H9 (cell line): ENCODE results near the gene PPFIA2. TPM values are rescaled to one million over a fixed set of nuclear protein-coding genes. Genes with fewer than 3 reads are reported as not detected.

Experiments
- DNase-seq: peaks from one replicate; pipeline ENCODE4 v3.0.0-alpha.2; 2017
- H2AFZ ChIP-seq: one replicate; pipeline ENCODE4 v1.6.1; 2013; ENCODE audit warnings: mild to moderate bottlenecking, low read length, control low read depth, moderate library complexity
- H2AK5ac ChIP-seq: 2 replicates; pipeline ENCODE4 v1.6.1; 2013; ENCODE audit warnings: low read length, control low read depth, mixed read lengths; ENCODE audit not compliant: insufficient read length
- H2BK120ac ChIP-seq: one replicate; pipeline ENCODE4 v1.6.1; 2013; ENCODE audit warnings: low read depth, mild to moderate bottlenecking, low read length, control low read depth, inconsistent platforms; ENCODE audit not compliant: poor library complexity, severe bottlenecking
- H2BK12ac ChIP-seq: 2 replicates; pipeline ENCODE4 v1.6.1; 2013; ENCODE audit warnings: low read length, control low read depth, mixed read lengths, low read depth; ENCODE audit not compliant: insufficient read length
- H2BK15ac ChIP-seq: 2 replicates; pipeline ENCODE4 v1.6.1; 2013; ENCODE audit warnings: low read depth, low read length, control low read depth
- H2BK20ac ChIP-seq: one replicate; pipeline ENCODE4 v1.6.1; 2013; ENCODE audit warnings: low read depth, mild to moderate bottlenecking, low read length, control low read depth, inconsistent platforms; ENCODE audit not compliant: poor library complexity, severe bottlenecking
- H2BK5ac ChIP-seq: 2 replicates; pipeline ENCODE4 v1.6.1; 2013; ENCODE audit warnings: low read length, control low read depth, mixed read lengths; ENCODE audit not compliant: insufficient read length
- H3K14ac ChIP-seq: 2 replicates; pipeline ENCODE4 v1.6.1; 2013; ENCODE audit warnings: low read length, control low read depth; ENCODE audit not compliant: insufficient read depth
- H3K18ac ChIP-seq: 2 replicates; pipeline ENCODE4 v1.6.1; 2013; ENCODE audit warnings: low read depth, mild to moderate bottlenecking, mixed read lengths, low read length, control low read depth; ENCODE audit not compliant: insufficient read length
- H3K23ac ChIP-seq: 2 replicates; pipeline ENCODE4 v1.6.1; 2013; ENCODE audit warnings: low read length, control low read depth, mixed read lengths, low read depth; ENCODE audit not compliant: insufficient read length
- H3K23me2 ChIP-seq: 2 replicates; pipeline ENCODE4 v1.6.1; 2013; ENCODE audit warnings: low read depth, mild to moderate bottlenecking, mixed read lengths, low read length, control low read depth; ENCODE audit not compliant: insufficient read length, poor library complexity, severe bottlenecking
- H3K27ac ChIP-seq: 2 replicates; pipeline ENCODE4 v1.5.1; 2013; ENCODE audit warnings: low read length, control low read depth, mixed read lengths, low read depth; ENCODE audit not compliant: insufficient read length
- H3K27me3 ChIP-seq: 2 replicates; pipeline ENCODE4 v1.6.1; 2013; ENCODE audit warnings: low read length, control low read depth, inconsistent platforms; ENCODE audit not compliant: insufficient read depth
- H3K4ac ChIP-seq: 2 replicates; pipeline ENCODE4 v1.6.1; 2013; ENCODE audit warnings: low read depth, mild to moderate bottlenecking, control low read depth, inconsistent platforms, low read length, moderate library complexity
- H3K4me1 ChIP-seq: 2 replicates; pipeline ENCODE4 v1.6.1; 2013; ENCODE audit warnings: low read length, control low read depth, inconsistent platforms; ENCODE audit not compliant: insufficient read depth
- H3K4me2 ChIP-seq: 2 replicates; pipeline ENCODE4 v1.6.1; 2013; ENCODE audit warnings: low read length, control low read depth, mixed read lengths; ENCODE audit not compliant: insufficient read length, insufficient read depth
- H3K56ac ChIP-seq: 2 replicates; pipeline ENCODE4 v1.6.1; 2013; ENCODE audit warnings: low read depth, mild to moderate bottlenecking, mixed read lengths, low read length, control low read depth; ENCODE audit not compliant: insufficient read length
- H3K79me1 ChIP-seq: 2 replicates; pipeline ENCODE4 v1.6.1; 2013; ENCODE audit warnings: low read depth, mild to moderate bottlenecking, moderate library complexity, low read length, control low read depth, inconsistent platforms; ENCODE audit not compliant: insufficient read depth, poor library complexity, severe bottlenecking
- H3K79me2 ChIP-seq: 2 replicates; pipeline ENCODE4 v1.6.1; 2013; ENCODE audit warnings: low read length, control low read depth, inconsistent platforms; ENCODE audit not compliant: insufficient read depth
- H3K9ac ChIP-seq: 2 replicates; pipeline ENCODE4 v1.6.1; 2013; ENCODE audit warnings: low read length, control low read depth, mixed read lengths; ENCODE audit not compliant: insufficient read length; ENCODE audit errors: extremely low read depth
- H3K9me3 ChIP-seq: one replicate; pipeline ENCODE4 v1.6.1; 2013; ENCODE audit warnings: low read depth, low read length, inconsistent platforms; ENCODE audit not compliant: control insufficient read depth
- H3T11ph ChIP-seq: one replicate; pipeline ENCODE4 v1.6.1; 2013; ENCODE audit warnings: mild to moderate bottlenecking, low read length, control low read depth, inconsistent platforms
- H4K20me1 ChIP-seq: one replicate; pipeline ENCODE4 v1.6.1; 2013; ENCODE audit not compliant: control insufficient read depth, insufficient read length, insufficient read depth
- H4K5ac ChIP-seq: 2 replicates; pipeline ENCODE4 v1.6.1; 2013; ENCODE audit warnings: low read depth, mild to moderate bottlenecking, mixed read lengths, low read length, control low read depth; ENCODE audit not compliant: insufficient read length
- H4K8ac ChIP-seq: replicated peaks from 2 replicates; pipeline ENCODE4 v1.6.1; 2013; ENCODE audit warnings: low read length, control low read depth, mixed read lengths, low read depth; ENCODE audit not compliant: insufficient read length
- H4K91ac ChIP-seq: 2 replicates; pipeline ENCODE4 v1.6.1; 2013; ENCODE audit warnings: low read depth, mild to moderate bottlenecking, moderate library complexity, mixed read lengths, low read length, control low read depth; ENCODE audit not compliant: insufficient read length
- H3K27ac Mint-ChIP-seq, 3 experiments: 2 replicates in 2 of 3; 3 replicates in 1 of 3; pipeline ENCODE4 v1.8.0; 2020 to 2021; ENCODE audit warnings: mixed read lengths in 3 of 3, mild to moderate bottlenecking in 1 of 3, moderate library complexity in 1 of 3
- H3K27me3 Mint-ChIP-seq: 2 replicates; pipeline ENCODE4 v1.8.0; 2021; ENCODE audit warnings: low read depth, mild to moderate bottlenecking, moderate library complexity, mixed read lengths
- H3K36me3 Mint-ChIP-seq, 3 experiments: 2 replicates in 2 of 3; 3 replicates in 1 of 3; pipeline ENCODE4 v1.8.0; 2020 to 2021; ENCODE audit warnings: low read depth in 3 of 3, mixed read lengths in 3 of 3; ENCODE audit not compliant: insufficient read depth in 1 of 3
- H3K4me1 Mint-ChIP-seq, 2 experiments: 2 replicates each; pipeline ENCODE4 v1.8.0; 2020; ENCODE audit warnings: mixed read lengths in 2 of 2
- H3K4me3 Mint-ChIP-seq, 2 experiments: 2 replicates in 1 of 2; 3 replicates in 1 of 2; pipeline ENCODE4 v1.8.0; 2020 to 2021; ENCODE audit warnings: mild to moderate bottlenecking in 2 of 2, mixed read lengths in 2 of 2, moderate library complexity in 1 of 2
- H3K9me3 Mint-ChIP-seq, 2 experiments: 2 replicates in 1 of 2; 3 replicates in 1 of 2; pipeline ENCODE4 v1.8.0; 2020; ENCODE audit warnings: mild to moderate bottlenecking in 2 of 2, mixed read lengths in 2 of 2, moderate library complexity in 1 of 2
- total RNA-seq: library from RNA; stranded (reverse); gene quantifications from 2 replicates; pipeline ENCODE4 v1.2.1, GENCODE V29; 2021
- TF ChIP-seq, protein P1 (sequence below): fragments of 200-600 bp; sonication (generic); conservative IDR thresholded peaks from 3 replicates; pipeline ENCODE4 v1.8.0; 2021; ENCODE audit warnings: antibody characterized with exemption, mild to moderate bottlenecking

PPFIA2 gene
- total RNA-seq, 1 experiment from 2014 or later, result 1.3 TPM

DNA sequence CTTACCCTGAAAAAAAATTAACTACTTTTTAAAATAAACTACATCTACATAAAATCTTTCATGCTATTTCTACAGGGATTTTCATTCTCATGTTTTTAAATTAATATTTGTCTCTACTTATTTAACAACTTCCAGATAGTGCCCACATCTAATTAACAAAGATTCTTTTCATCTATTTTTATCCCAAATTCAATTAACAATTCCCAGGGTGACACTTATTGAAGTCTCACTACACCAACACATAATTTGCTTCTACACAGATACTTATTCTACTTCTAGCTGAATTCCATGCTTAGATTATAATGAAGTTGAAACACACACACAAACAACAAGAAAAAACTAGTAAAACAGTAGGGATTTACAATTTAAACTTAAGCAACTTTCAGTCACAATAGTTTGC lies 344.7 kb downstream of the PPFIA2 start:
- Mint-ChIP-seq H3K4me1 (peaks cover 9 to 13% of the 10 kb centered on the region in 2 experiments), H3K27me3 (no peaks in the 10 kb centered on the region), H3K36me3 (no peaks in the 10 kb centered on the region), H3K9me3 (no peaks in the 10 kb centered on the region), H3K27ac (no peak overlapping the region), H3K4me3 (no peak overlapping the region)
- no peak overlapping the region for H4K5ac ChIP-seq
- H3K23ac ChIP-seq, result no peak overlapping the region
- H3K14ac ChIP-seq, result no peak overlapping the region
- H3K4me1 ChIP-seq, result peaks cover 7% of the 10 kb centered on the region; the same call in 1 of the 2 replicates
- H4K20me1 ChIP-seq, result no peaks in the 10 kb centered on the region
- no peaks in the 10 kb centered on the region for H3K27me3 ChIP-seq
- H3K18ac ChIP-seq, result no peak overlapping the region
- no peak overlapping the region for H4K91ac ChIP-seq
- H3K56ac ChIP-seq, result no peak overlapping the region
- no peak for DNase-seq
- no peak overlapping the region for H2BK5ac ChIP-seq
- TF ChIP-seq, protein P1, sequence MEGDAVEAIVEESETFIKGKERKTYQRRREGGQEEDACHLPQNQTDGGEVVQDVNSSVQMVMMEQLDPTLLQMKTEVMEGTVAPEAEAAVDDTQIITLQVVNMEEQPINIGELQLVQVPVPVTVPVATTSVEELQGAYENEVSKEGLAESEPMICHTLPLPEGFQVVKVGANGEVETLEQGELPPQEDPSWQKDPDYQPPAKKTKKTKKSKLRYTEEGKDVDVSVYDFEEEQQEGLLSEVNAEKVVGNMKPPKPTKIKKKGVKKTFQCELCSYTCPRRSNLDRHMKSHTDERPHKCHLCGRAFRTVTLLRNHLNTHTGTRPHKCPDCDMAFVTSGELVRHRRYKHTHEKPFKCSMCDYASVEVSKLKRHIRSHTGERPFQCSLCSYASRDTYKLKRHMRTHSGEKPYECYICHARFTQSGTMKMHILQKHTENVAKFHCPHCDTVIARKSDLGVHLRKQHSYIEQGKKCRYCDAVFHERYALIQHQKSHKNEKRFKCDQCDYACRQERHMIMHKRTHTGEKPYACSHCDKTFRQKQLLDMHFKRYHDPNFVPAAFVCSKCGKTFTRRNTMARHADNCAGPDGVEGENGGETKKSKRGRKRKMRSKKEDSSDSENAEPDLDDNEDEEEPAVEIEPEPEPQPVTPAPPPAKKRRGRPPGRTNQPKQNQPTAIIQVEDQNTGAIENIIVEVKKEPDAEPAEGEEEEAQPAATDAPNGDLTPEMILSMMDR, result no peak
- H3K79me2 ChIP-seq, result no peaks in the 10 kb centered on the region
- H3K79me1 ChIP-seq, result no peaks in the 10 kb centered on the region
- H2BK20ac ChIP-seq, result no peak overlapping the region
- no peak overlapping the region for H2AFZ ChIP-seq
- no peak overlapping the region for H3T11ph ChIP-seq
- H2AK5ac ChIP-seq, result no peak overlapping the region
- no peak overlapping the region for H3K4me2 ChIP-seq
- no peaks in the 10 kb centered on the region for H3K9me3 ChIP-seq
- no peaks in the 10 kb centered on the region for H3K23me2 ChIP-seq
- no peak overlapping the region for H2BK12ac ChIP-seq
- H2BK120ac ChIP-seq, result no peak overlapping the region
- no peak overlapping the region for H3K9ac ChIP-seq
- no peak overlapping the region for H4K8ac ChIP-seq
- H3K27ac ChIP-seq, result no peak overlapping the region
- H3K4ac ChIP-seq, result no peak overlapping the region
- no peak overlapping the region for H2BK15ac ChIP-seq
